Measurements from ENCODE around the gene MYH14. TPM values are rescaled to one million over a fixed set of nuclear protein-coding genes. Genes with fewer than 3 reads are reported as not detected.

The MYH14 gene
- total RNA-seq, 2 experiments from 2014 or later, result not detected

GRCh38 chr19:50269653-50270052 is 66.2 kb downstream of the MYH14 start:
- POLR2A ChIA-PET, result no interaction called here
- intact Hi-C loops (cut with micrococcal nuclease; ENCODE audit: unreplicated experiment), result no loop called here
- Histone ChIP-seq H4K20me1 (ENCODE audit: insufficient read depth, low read length) (no peaks in the 10 kb centered on the region), H3K9me3 (ENCODE audit: low read length) (no peaks in the 10 kb centered on the region), H3K27ac (ENCODE audit: low read depth, low read length, poor library complexity, severe bottlenecking) (no peak overlapping the region), H3K9me2 (ENCODE audit: insufficient read depth, low read length) (no peaks in the 10 kb centered on the region), H3K4me3 (ENCODE audit: low read depth, low read length, poor library complexity, severe bottlenecking) (no peak overlapping the region), H3K79me2 (ENCODE audit: insufficient read depth, low read depth, low read length) (no peaks in the 10 kb centered on the region), H3K4me2 (ENCODE audit: low read length) (no peak overlapping the region), H2AFZ (ENCODE audit: low read length) (no peak overlapping the region), H3K36me3 (ENCODE audit: insufficient read depth, low read length) (no peaks in the 10 kb centered on the region), H3K4me1 (ENCODE audit: insufficient read depth, low read length, poor library complexity, severe bottlenecking) (peaks cover 4% of the 10 kb centered on the region)
- no peak for DNase-seq (ENCODE audit: low spot score)
- TF ChIP-seq EZH2phosphoT487 (IDR thresholded peaks at IDR 0.05; ENCODE audit: borderline replicate concordance, low read depth, low read length) (no peak), CTCF (conservative IDR thresholded peaks at IDR 0.05; ENCODE audit: low read length) (no peak)
- CTCF ChIA-PET (ENCODE audit: unreplicated experiment), result no interaction called here
- BruUV-seq (replicated peaks), result no TSS peak

GRCh38 chr19:50272263-50272897 is 69.0 kb downstream of the MYH14 start:
- Histone ChIP-seq H3K79me2 (ENCODE audit: insufficient read depth, low read depth, low read length) (no peaks in the 10 kb centered on the region), H3K4me3 (ENCODE audit: low read depth, low read length, poor library complexity, severe bottlenecking) (no peak overlapping the region), H3K27ac (ENCODE audit: low read depth, low read length, poor library complexity, severe bottlenecking) (no peak overlapping the region), H3K36me3 (ENCODE audit: insufficient read depth, low read length) (no peaks in the 10 kb centered on the region), H3K9me3 (ENCODE audit: low read length) (no peaks in the 10 kb centered on the region), H3K4me2 (ENCODE audit: low read length) (no peak overlapping the region), H4K20me1 (ENCODE audit: insufficient read depth, low read length) (no peaks in the 10 kb centered on the region), H2AFZ (ENCODE audit: low read length) (no peak overlapping the region), H3K9me2 (ENCODE audit: insufficient read depth, low read length) (no peaks in the 10 kb centered on the region), H3K4me1 (ENCODE audit: insufficient read depth, low read length, poor library complexity, severe bottlenecking) (peaks cover 7% of the 10 kb centered on the region)
- TF ChIP-seq CTCF (conservative IDR thresholded peaks at IDR 0.05; ENCODE audit: low read length) (no peak), EZH2phosphoT487 (IDR thresholded peaks at IDR 0.05; ENCODE audit: borderline replicate concordance, low read depth, low read length) (no peak)
- intact Hi-C loops (cut with micrococcal nuclease; ENCODE audit: unreplicated experiment), result no loop called here
- no TSS peak for BruUV-seq (replicated peaks)
- ChIA-PET POLR2A (no interaction called here), CTCF (ENCODE audit: unreplicated experiment) (no interaction called here)
- DNase-seq (ENCODE audit: low spot score), result peak; percentile 28

- H3K9me2 ChIP-seq (ENCODE audit: insufficient read depth, low read length), result no peaks in the 10 kb centered on the region
- no peak for DNase-seq (ENCODE audit: low spot score)
- no peak overlapping the region for H3K4me3 ChIP-seq (ENCODE audit: low read depth, low read length, poor library complexity, severe bottlenecking)
- no peaks in the 10 kb centered on the region for H3K79me2 ChIP-seq (ENCODE audit: insufficient read depth, low read depth, low read length)
- no peak overlapping the region for H3K27ac ChIP-seq (ENCODE audit: low read depth, low read length, poor library complexity, severe bottlenecking)
- H2AFZ ChIP-seq (ENCODE audit: low read length), result no peak overlapping the region
- ChIA-PET POLR2A (interaction anchor here (0.6 kb wide), 1 partner anchor 81 kb away, joined by 3 read pairs; no protein-coding TSS in a partner anchor), CTCF (ENCODE audit: unreplicated experiment) (no interaction called here)
- H3K9me3 ChIP-seq (ENCODE audit: low read length), result no peaks in the 10 kb centered on the region
- no peaks in the 10 kb centered on the region for H3K36me3 ChIP-seq (ENCODE audit: insufficient read depth, low read length)
- peaks cover 7% of the 10 kb centered on the region for H3K4me1 ChIP-seq (ENCODE audit: insufficient read depth, low read length, poor library complexity, severe bottlenecking)
- H4K20me1 ChIP-seq (ENCODE audit: insufficient read depth, low read length), result no peaks in the 10 kb centered on the region
- no peak for TF ChIP-seq CTCF (conservative IDR thresholded peaks at IDR 0.05; ENCODE audit: low read length)
- TF ChIP-seq EZH2phosphoT487 (IDR thresholded peaks at IDR 0.05; ENCODE audit: borderline replicate concordance, low read depth, low read length), result no peak
- no peak overlapping the region for H3K4me2 ChIP-seq (ENCODE audit: low read length)
- no TSS peak for BruUV-seq (replicated peaks)
- intact Hi-C loops (cut with micrococcal nuclease; ENCODE audit: unreplicated experiment), result no loop called here
Observed at GRCh38 chr19:50273821-50274220, 70.4 kb downstream of the MYH14 start.
